ENCODE measurements around the gene MTFR1L. TPM values are rescaled to one million over a fixed set of nuclear protein-coding genes. Genes with fewer than 3 reads are reported as not detected.

The MTFR1L gene
- total RNA-seq, 1 experiment from 2014 or later: 32.5 TPM

DNA sequence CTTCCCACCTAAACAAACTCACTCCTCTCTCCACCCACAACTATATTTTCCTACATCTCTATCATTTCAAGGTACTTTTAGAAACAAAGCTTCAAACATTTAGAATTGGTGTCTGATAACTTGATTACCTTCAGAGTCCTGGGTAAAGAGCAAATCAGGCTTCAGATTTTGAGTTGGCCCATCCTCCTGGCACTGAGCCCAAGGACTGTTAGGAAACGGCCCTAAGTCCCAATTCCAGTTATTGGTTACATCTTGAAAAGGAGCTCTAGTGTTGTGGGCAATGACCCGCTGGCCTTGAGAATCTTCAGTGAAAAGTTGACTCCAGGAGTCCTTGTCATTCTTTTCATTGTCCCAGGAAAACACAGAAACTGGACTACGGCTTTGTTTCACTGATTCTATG lies 15.1 kb downstream of the MTFR1L start:
- no peak overlapping the region for H4K8ac ChIP-seq (replicated peaks; ENCODE audit: insufficient read length, low read depth, low read length)
- H3T11ph ChIP-seq (ENCODE audit: low read length): no peak overlapping the region
- WGBS (ENCODE audit: extremely low coverage, insufficient read length, low lambda C conversion rate): no CpG with 5 or more reads among the region's 3 CpGs
- H2AK5ac ChIP-seq (ENCODE audit: insufficient read length, low read length): no peak overlapping the region
- H3K4me2 ChIP-seq (ENCODE audit: insufficient read depth, insufficient read length, low read length): no peak overlapping the region
- no peak overlapping the region for H2BK120ac ChIP-seq (ENCODE audit: low read depth, low read length, poor library complexity, severe bottlenecking)
- 0 out of 2 replicates have a peak, but pooled peaks cover 2% of the 10 kb centered on the region for H3K79me2 ChIP-seq (ENCODE audit: insufficient read depth, low read length)
- no peak overlapping the region for H4K91ac ChIP-seq (ENCODE audit: insufficient read length, low read depth, low read length)
- peaks cover 3% of the 10 kb centered on the region for H3K79me1 ChIP-seq (ENCODE audit: insufficient read depth, low read depth, low read length, poor library complexity, severe bottlenecking)
- H3K9me3 ChIP-seq (ENCODE audit: control insufficient read depth, low read depth, low read length): no peaks in the 10 kb centered on the region
- H3K18ac ChIP-seq (ENCODE audit: insufficient read length, low read depth, low read length): no peak overlapping the region
- no peaks in the 10 kb centered on the region for H3K27me3 ChIP-seq (ENCODE audit: insufficient read depth, low read length)
- H3K23me2 ChIP-seq (ENCODE audit: insufficient read length, low read depth, low read length, poor library complexity, severe bottlenecking): no peaks in the 10 kb centered on the region
- H3K27ac Mint-ChIP-seq: no peak overlapping the region
- no peak overlapping the region for H2BK20ac ChIP-seq (ENCODE audit: low read depth, low read length, poor library complexity, severe bottlenecking)
- no peak overlapping the region for H3K4me3 Mint-ChIP-seq
- no peak for DNase-seq
- H2BK15ac ChIP-seq (ENCODE audit: low read depth, low read length): no peak overlapping the region
- 0 out of 4 replicates have a peak, but pooled peaks cover 3% of the 10 kb centered on the region in 2 experiments for H3K4me1 Mint-ChIP-seq
- no peak overlapping the region for H2BK5ac ChIP-seq (ENCODE audit: insufficient read length, low read length)
- no peak overlapping the region for H3K4ac ChIP-seq (ENCODE audit: low read depth, low read length)
- H3K56ac ChIP-seq (ENCODE audit: insufficient read length, low read depth, low read length): no peak overlapping the region
- H4K20me1 ChIP-seq (ENCODE audit: control insufficient read depth, insufficient read depth, insufficient read length): no peaks in the 10 kb centered on the region
- H3K23ac ChIP-seq (ENCODE audit: insufficient read length, low read depth, low read length): no peak overlapping the region
- no peaks in the 10 kb centered on the region for H3K9me3 Mint-ChIP-seq
- H3K9ac ChIP-seq (ENCODE audit: extremely low read depth, insufficient read length, low read length): no peak overlapping the region
- TF ChIP-seq, protein P1, sequence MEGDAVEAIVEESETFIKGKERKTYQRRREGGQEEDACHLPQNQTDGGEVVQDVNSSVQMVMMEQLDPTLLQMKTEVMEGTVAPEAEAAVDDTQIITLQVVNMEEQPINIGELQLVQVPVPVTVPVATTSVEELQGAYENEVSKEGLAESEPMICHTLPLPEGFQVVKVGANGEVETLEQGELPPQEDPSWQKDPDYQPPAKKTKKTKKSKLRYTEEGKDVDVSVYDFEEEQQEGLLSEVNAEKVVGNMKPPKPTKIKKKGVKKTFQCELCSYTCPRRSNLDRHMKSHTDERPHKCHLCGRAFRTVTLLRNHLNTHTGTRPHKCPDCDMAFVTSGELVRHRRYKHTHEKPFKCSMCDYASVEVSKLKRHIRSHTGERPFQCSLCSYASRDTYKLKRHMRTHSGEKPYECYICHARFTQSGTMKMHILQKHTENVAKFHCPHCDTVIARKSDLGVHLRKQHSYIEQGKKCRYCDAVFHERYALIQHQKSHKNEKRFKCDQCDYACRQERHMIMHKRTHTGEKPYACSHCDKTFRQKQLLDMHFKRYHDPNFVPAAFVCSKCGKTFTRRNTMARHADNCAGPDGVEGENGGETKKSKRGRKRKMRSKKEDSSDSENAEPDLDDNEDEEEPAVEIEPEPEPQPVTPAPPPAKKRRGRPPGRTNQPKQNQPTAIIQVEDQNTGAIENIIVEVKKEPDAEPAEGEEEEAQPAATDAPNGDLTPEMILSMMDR (conservative IDR thresholded peaks at IDR 0.05): no peak
- H3K4me1 ChIP-seq (ENCODE audit: insufficient read depth, low read length): no peaks in the 10 kb centered on the region
- H4K5ac ChIP-seq (ENCODE audit: insufficient read length, low read depth, low read length): no peak overlapping the region
- no peaks in the 10 kb centered on the region for H3K27me3 Mint-ChIP-seq (ENCODE audit: low read depth)
- H2AFZ ChIP-seq (ENCODE audit: low read length): no peak overlapping the region
- H3K14ac ChIP-seq (ENCODE audit: insufficient read depth, low read length): no peak overlapping the region
- H3K27ac ChIP-seq (ENCODE audit: insufficient read length, low read depth, low read length): no peak overlapping the region
- H2BK12ac ChIP-seq (ENCODE audit: insufficient read length, low read depth, low read length): no peak overlapping the region
- peaks cover 25 to 63% (median 57%) of the 10 kb centered on the region in 3 experiments; a peak in 6 of 7 replicates for H3K36me3 Mint-ChIP-seq (ENCODE audit: insufficient read depth in 1 of 3, low read depth in 3 of 3)
